Head of caudate nucleus (tissue), 42 donors: Measurements from ENCODE around the gene FNDC11.

ENCODE experiments used
- DNase-seq, 42 donors: peaks; one replicate each; pipeline versions ENCODE4 v3.0.0 to v3.0.0-alpha.2; 2020 to 2021; ENCODE audit warnings: mixed read lengths in 7 of 42
- intact Hi-C: fragments of 100-400 bp; cut with DNase I; formaldehyde crosslinking; loops from one replicate; pipeline ENCODE4 v1.15.0; 2022

The FNDC11 gene

DNA sequence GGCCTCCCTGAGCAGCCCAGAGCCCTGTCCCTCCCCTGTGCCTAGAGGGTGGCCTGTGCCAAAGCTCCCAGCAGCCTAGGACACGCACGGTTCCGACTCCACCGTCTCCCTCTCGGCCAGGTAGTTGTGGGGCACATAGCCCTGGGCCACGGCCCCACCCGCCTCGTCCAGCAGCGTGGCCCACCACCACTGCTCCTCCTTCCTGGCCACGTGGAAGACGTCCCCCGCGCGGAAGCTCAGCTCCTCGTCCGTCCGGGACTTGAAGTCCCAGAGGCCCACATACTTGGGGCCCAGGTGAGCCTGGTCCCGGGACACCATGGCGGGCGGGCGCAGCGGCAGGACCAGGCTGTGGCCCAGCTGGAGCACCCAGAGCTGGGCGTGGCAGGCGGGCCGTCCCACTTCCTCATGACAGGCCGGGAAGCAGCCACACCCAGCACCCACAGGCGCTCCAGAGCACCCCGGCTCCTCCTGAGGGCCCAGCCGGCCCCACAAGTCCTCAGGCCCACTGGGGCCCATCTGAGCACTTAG lies 16.9 kb upstream of the FNDC11 start, which contains the start of gene PTK6:
Gene PTK6 (minus strand): TSS at position 380 of the 528 bp plus-strand sequence. CDS start 62 bp downstream, at position 318.
- DNase-seq = no peak
- intact Hi-C loops = loop anchor here (10.0 kb wide), 1 partner anchor 88 kb away; the partner anchor contains the start of gene GMEB2

DNA sequence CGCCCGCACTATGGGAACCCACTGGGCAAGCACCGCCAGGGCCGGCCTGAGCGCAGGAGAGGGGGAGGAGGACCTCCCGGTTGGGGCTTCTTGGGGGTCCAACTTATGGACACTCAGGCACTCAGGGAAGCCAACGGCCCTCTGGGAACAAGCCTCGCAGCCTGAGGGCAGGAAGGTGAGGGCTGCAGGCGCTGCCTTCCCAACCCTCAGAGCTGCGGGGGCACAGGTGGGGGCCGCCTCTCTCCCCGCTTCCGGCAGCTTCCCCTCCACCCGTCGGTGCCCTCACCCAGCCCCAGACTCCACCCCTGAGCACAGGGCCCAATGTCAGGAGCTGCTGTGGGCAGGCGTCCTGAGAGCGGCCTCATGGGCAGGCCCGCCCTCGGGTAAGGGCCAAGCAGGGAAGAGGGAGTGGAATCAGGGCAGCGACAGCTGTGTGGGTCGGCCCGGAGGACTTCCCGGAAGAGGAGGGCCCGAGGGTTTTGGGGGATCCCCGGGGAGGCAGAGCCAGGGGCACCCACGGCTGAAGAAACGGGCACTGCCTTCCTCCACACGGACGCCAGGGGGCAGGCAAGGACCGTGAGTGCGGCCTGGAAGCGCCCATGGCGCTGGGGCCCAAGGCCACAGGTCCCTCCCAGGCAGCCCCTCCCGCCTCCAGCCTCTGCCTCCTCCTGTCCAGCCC lies 16.3 kb upstream of the FNDC11 start:
- intact Hi-C loops = loop anchor here (10.0 kb wide), 1 partner anchor 87 kb away; the partner anchor contains the start of gene GMEB2
- peak; percentile 31 to 89 (median 76) for DNase-seq

DNA sequence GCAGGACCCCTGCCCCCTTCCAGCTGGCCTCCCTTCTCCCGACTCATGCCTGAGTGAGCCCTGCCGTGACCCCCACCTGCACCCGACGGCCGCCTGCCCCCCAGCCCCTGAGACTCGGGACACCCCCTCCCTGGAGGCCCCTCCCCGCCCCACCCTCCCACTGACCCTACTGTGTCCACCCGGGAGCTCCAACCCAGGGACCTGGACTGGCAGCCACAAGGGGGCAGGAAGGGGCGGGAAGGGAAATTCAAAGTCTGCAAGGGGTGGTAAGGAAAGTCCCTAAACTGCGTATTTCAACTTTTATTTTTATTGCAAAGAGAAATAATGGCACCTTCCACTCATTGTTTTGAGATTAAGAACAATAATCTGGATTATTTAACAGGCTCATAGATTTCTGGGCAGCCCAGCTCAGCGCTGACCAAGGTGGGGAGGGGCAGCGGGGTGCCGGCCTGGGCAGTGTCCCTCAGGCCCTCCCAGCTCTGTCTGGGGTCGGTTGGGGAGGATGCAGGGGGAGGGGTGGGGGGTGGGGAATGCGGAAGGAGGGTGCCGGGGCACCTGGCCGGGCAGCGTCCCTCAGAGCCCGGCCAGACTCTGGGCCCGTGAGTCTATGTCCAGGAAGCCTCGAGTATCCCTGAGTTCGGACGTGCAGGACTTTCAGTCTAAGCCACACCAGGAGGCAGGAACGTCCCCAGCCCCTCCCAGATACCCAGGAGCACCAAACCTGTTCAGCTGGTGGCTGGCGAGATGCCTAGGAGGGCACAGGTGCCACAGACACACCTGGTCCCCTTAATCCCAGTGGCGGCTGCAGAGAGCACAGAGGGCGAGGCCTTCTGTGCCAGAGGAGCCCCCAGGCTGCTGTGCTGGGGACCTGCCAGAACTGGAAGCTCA lies 15.5 kb upstream of the FNDC11 start:
- intact Hi-C loops = loop anchor here (10.0 kb wide), 1 partner anchor 86 kb away; the partner anchor contains the start of gene GMEB2
- no peak for DNase-seq

DNA sequence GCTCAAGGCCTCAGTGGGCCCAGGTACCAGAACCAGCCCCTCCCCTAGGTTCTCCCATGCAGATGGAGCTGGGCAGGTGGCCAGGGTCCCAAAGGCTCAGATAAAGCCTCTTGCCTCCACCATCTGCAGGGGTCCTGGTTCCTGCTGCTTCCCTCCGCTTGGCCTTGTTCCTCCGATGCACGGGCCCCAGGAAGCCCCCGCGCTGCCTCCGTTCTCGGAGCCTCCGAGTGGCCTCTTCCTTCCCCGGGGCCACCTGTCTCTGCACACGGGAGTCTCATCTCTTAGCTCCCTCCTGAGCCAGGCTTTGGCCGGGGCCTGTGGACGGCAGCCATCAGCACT lies 14.9 kb upstream of the FNDC11 start:
- DNase-seq = no peak
- intact Hi-C loops = loop anchor here (10.0 kb wide), 1 partner anchor 86 kb away; the partner anchor contains the start of gene GMEB2

DNA sequence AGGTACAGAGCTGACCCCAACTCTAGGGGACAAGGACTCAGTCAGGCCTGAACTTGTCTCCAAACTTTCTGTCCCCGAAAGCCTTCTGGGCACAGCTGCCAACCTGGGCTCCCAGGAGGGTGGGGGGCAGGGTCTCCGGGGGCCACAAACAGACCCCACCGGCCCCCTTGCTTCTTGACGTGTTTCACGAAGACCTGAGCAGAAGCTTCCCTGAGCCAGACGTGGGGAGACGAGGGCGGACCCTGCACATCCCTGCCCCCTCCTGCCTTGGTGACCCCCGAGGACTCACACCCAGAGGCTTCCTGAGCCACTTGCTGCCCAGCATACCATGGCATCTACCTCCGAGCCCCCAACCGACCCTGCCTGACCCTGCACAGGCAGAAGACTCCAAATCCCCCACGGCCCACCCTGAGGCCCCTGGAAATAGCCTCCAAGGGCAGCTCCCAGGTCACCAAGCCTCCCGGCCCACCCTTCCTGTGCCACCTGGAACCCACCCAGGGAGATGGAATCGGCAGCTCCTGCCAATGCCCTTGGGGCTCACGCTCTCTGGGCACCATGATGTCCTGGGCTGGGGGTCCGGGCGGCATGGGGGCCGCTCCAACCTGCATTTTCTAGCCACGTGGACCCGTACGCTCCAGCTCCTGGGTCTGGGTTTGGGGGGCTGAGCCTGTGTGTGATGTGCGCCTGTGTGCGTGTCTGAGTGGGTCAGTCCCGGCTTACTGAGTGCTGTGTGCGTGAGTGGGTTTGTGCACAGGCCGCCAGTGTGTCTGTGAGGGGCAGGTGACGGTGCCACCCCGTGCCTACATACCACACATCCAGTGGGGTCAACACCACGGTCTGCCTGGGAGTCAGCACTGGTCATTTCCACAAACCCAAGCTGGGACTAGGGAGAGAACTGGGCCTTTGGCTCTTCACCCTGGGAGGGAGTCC lies 14.3 kb upstream of the FNDC11 start:
- intact Hi-C loops = loop anchor here (5.0 to 10.0 kb wide), 2 partner anchors 85 to 433 kb away; partner anchors contain the start of gene GMEB2
- no peak for DNase-seq

DNA sequence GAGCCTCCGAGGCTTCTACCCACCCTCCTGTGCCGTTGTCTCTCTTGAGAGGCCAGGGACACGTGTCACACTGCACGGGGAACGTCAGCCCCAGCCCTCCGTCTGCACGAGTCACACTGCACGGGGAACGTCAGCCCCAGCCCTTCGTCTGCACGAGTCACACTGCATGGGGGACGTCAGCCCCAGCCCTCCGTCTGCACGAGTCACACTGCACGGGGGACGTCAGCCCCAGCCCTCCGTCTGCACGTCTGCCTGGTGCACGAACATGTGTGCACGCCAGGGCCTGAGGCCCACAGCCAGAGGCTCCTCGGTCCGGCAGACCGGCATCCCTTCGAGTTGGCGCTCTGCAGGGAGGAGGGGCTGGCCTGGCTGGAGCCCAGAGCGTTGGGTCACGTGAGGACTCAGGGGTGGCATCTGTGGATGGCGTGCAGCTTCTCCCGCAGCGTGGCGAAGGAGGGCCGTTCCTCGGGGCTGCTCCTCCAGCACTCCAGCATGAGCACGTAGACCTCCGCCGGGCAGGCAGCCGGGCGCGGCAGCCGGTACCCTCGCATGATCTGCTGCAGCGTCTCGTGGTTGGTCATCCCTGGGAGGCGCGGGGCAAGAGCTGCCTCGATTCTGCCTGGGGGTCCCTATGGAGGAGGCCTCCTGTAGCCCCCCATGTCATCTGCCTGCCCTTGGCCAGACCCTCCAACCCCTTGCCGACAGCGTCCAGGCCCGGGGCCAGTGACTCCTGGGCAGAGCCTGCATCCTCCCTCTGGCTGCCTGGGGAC lies 13.4 kb upstream of the FNDC11 start:
- peak in 35 of 42 donors; percentile 14 to 70 (median 46) for DNase-seq
- intact Hi-C loops = loop anchor here (5.0 kb wide), 1 partner anchor 432 kb away; no protein-coding TSS in a partner anchor

DNA sequence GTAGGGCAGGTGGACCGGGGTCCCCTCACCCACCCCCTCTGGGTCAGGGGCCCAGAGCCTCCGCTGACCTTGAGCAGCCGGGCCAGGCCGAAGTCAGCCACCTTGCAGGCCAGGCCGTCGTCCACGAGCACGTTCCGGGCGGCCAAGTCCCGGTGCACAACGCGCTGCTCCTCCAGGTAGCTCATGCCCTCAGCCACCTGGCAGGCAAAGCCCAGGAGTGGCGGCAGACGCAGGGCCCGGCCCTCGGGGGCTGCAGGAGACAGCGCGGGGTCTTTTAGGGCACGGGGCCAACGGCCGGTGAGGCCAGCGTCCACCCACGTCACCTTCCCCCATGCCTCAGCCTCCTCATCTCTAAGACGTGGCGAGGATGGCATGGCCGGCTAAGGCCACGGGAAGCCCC lies 12.6 kb upstream of the FNDC11 start:
- intact Hi-C loops = loop anchor here (5.0 kb wide), 1 partner anchor 431 kb away; no protein-coding TSS in a partner anchor
- no peak for DNase-seq

DNA sequence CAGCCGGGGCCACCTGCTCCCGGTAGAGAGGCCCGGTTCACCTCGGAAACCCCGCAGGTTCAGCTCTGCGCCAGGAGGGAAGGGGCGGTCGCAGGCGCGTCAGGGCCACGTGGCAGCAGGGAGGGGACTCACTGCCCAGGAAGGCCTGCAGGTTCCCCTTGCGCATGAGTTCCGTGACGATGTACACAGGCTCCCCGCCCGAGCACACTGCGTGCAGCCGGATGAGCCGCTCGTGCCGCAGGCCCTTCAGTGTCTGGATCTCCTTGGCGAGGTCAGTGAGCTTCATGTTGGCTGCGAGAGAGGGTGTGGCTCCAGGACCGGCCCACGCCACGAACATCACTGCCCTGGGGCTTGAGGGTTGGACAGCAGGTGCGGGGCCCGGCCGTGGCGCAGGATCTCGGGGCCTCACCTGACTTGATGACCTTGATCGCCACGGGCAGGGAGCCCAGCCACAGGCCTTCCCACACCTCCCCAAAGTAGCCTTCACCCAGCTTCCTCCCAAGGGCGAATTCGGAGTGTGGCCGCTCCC lies 11.9 kb upstream of the FNDC11 start:
- intact Hi-C loops = loop anchor here (5.0 kb wide), 1 partner anchor 430 kb away; no protein-coding TSS in a partner anchor
- DNase-seq = no peak

DNA sequence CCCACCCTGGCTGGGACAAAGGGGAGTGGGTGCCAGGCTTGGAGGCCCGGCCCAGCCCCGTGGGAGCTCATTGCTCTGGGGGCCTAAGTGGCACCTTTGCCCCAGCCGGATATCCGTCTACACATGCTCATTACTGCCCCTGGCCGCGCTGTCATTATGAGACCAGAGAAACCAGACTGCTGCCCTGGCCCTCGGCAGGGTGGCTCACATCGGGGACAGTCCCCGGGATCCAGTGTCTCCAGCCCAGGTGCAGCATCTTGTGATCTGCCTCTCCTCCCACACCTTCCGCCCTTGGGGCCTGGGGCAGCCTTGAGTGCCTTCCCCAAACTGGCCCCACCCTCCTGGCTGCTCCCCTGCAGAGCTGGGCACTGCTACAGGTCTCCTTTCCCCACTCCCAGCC lies 11.3 kb upstream of the FNDC11 start:
- intact Hi-C loops = loop anchor here (5.0 kb wide), 1 partner anchor 430 kb away; no protein-coding TSS in a partner anchor
- DNase-seq = no peak

DNA sequence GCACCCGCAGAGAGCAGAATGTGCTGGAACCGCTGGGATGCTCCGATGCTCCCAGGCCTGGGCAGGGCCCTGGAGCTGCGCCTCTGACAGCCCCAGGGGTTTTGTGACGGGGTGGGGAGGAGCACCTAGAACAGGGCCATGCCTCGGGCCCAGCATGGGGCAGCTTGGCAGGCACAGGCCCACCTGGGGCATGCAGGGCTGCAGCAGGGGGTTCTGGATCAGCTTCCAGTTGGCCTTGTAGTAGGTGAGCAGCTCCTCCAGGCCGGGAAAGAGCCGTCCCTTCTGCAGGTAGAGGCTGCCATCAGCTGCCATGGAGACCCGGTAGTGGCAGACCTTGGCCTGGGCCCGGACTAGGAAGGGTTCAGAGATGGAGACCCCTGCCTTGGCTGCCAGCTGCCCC lies 10.8 kb upstream of the FNDC11 start:
- DNase-seq = no peak
- intact Hi-C loops = loop anchor here (5.0 kb wide), 1 partner anchor 429 kb away; no protein-coding TSS in a partner anchor

DNA sequence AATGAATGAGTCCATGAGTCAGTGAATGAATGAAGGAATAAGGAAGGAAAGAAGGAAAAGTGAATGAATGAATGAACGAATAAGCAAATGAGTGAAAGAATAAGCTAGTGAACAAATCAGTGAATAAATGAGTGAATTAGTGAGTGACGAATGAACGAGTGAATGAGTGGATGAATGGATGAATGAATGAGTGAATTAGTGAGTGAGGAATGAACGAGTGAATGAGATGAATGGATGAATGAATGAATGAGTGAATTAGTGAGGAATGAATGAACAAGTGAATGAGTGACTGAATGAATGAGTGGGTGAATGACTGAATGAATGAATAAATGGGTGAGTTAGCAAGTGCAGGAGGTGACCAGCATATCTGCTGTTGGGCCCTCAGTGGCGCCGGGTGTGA lies 10.2 kb upstream of the FNDC11 start:
- intact Hi-C loops = loop anchor here (5.0 kb wide), 1 partner anchor 429 kb away; no protein-coding TSS in a partner anchor
- DNase-seq = no peak

DNA sequence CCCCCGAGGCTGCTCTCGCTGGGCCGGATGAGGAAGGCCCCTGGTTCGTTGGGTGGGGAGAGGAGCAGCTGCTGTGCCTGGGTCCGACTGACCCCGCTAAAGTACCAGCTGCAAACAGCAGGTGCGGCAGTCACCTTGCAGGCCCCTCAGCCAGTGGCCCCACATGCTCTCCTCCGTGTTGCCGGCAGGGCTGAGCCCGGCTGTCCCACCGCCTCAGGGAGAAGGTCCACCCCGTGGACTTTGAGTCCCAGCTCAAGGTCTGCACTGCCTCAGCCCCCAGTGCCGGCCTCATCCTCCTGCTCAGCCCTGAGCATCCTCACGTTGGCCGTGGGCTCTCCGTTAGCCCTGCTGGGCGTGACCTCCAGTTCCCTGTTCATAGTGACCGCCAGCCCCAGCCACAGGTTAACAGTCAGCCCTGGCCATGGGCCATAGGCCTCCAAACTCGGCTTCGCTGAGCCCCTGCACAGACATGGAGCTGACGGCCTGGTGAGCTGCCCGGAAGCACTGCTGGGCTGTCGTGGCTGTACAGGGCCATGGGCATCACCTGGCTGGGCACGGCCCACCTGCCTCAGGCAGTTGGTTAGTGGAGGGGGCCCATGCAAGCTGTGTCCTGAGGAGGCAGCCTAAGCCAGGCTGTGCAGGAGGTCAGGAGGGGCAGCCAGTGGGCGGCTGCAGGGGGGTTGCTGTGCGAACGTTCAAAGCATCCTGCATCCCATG lies 9.6 kb upstream of the FNDC11 start:
- intact Hi-C loops = loop anchor here (5.0 kb wide), 1 partner anchor 428 kb away; no protein-coding TSS in a partner anchor
- DNase-seq = no peak

DNA sequence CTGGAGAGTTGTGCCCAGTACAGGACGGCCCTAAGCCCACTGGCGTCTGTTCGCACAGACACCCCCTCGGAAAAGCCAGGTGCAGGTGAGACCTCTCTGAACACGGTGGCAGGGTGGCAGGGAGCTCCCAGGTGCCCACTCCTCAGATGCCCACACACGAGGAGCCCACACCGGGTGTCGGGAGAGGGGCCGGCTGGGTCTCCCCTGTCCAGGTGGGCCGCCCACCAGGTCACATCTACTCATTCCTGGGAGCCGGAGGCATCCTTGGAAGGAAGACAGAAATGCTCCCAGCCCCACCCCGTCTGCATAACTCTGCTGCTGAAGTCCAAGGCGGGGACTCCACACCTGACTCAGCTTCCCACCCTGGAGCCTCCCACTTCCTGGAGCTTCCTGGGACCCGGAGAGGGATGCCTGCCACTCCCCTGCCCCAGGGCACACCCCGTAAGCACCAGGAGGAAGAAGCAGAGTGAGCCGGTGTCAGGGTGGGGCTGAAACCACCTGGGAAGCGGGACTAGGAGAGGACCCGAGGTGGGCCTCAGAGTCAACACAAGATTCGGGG lies 8.9 kb upstream of the FNDC11 start:
- intact Hi-C loops = loop anchor here (5.0 kb wide), 1 partner anchor 427 kb away; no protein-coding TSS in a partner anchor
- peak in 1 of 42 donors; percentile 19 for DNase-seq

DNA sequence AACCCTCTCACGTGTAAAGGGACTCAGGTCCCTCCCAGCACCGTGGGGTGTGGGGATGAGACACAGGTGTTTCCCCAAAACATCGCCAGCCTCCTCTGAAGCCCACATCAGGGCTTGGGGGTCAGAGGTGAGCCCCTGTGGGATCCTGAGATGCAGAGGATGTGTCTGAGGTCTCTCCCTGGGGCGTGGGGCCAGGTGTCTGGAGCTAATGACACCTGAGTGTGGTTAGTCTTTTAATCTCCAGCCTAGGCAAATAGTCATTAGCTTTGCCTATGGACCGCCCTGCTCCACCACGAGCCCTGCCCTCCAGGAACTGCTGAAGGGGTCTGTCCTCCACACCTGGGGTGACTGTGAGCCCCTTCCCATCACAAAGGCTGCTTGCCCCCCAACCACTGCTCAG lies 8.1 kb upstream of the FNDC11 start:
- no peak for DNase-seq
- intact Hi-C loops = no loop called here

DNA sequence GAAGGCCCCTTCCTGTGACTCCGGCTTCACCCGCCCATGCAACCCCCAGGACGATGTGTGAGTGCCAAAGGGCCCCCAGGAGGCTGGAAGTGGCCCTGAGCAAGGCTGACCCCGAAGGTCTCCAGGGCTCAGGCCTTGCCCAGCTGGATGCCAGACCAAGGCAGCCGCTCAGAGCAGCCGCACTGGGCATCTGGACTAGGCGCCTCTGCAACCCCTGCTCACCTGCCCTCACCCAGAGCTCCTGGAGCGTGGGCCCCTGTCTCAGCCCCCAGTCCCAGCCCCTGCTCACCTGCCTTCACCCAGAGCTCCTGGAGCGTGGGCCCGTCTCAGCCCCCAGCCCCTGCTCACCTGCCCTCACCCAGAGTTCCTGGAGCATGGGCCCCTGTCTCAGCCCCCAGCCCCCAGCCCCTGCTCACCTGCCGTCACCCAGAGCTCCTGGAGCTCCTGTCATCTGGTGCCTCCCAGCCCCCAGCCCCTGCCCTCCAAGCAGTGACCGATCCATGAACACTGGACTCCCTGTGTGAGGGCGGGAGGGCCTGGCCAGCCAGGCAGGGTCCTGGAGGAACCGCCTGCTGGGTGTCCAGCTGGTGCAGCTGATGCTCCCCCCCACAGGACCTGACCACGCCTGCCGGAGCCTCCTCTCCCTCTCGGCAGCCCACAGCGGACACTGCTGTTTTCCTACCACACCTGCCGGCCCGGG lies 7.6 kb upstream of the FNDC11 start:
- intact Hi-C loops = no loop called here
- no peak for DNase-seq
